LoVo (cell line): ENCODE measurements around the gene ATP13A2.

Source experiments
- DNase-seq: peaks from one replicate; pipeline ENCODE4 v3.0.0-alpha.2; 2016; ENCODE audit warnings: low spot score

The ATP13A2 gene

DNA sequence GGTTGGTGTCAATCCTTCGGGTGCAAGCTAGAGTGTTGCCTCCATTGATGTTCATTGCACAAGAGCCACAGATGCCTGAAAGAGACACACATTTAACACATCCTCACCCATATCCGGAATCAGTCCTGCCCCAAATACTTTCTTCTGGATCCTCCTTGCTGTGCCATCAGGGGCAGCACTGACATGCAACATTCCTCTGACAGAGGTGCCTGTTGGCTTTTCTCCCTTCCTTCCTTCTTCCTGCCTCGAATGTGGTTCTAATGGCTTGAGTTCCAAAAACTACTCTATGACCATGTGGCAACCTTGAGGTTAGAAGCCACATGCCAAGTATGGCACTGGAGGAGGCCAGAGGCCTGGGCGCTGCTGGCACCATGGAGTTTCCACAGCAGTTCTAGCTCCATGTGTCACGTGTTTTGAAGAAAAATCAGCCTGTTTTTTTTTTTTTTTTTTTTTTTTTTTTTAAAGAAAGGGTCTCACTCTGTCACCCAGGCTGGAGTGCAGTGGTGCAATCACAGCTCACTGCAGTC, 17.0 kb upstream of the ATP13A2 start:
- no peak for DNase-seq

DNA sequence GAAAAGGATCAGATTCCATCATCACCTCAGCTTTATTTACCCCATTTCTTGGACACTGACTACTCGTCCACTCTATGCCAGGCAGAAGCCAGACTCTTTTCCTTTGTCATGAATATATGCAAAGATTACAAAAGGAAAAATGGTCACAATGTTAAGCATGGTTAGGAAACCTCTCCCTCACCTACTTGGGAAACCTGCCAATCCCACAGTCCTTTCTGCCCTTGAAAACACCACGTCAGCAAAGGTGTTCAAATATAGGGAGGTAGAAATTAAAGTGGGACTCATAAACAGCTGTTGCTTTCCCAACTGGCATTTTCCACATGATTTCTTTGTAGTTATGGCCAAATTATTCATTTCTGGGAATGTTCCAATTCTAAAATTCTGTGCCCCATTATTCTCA, 16.2 kb upstream of the ATP13A2 start:
- no peak for DNase-seq

DNA sequence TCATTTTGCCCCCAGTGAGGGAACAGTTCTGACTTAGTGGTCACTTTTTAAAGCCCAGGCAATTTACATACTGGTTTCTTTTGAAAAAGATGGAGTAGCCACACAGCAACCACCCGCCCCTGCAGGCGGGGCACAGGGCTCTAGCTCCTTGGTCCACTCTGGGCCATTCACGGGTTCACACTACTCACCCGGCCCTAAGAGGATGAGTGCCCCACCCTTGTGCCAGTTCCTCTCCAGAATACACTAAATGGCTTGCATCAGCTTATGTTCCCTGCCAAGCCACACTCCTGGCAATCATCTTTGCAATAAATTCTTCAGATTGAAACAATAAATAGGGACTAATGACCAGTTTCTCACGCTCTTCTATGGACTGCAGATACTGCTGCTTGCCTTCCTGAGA, 15.7 kb upstream of the ATP13A2 start:
- no peak for DNase-seq

DNA sequence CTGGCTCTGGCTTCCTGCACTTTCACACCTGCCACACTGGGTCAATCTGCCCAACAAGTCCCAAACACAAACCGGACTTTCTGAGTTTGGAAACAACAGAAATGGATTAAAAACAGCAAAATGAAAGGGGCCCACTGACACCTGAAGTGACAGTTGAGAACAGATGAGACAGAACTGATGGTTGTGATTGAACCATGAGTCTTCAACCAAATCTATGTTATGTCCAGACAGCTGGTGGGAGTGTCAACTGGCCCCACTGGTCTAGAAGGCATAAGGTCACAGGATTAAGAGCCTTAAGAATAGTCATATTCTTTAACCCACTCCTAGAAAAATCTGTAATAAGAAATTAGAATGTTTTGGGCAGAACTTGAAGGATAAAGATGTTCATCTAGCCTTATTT, 13.0 kb upstream of the ATP13A2 start:
- DNase-seq, result no peak

DNA sequence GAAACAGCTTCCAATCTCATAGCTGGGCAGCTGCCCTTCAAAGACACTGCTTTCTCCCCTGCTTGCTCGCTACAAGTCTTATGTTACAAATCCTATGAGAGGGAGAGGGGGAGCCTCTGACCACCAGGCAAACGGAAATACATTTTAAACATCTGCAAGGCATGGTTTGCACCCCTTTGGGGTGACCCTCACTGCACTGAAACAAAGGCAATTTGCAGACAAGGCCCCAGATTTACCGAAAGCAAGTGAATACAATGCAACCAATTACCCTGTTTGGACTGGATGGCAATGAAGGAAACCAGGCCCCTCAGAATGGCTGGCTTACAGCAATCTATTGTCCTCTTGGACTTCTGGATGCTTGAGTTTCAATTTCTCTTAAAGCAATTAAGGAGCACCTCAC, 11.8 kb upstream of the ATP13A2 start:
- no peak for DNase-seq

DNA sequence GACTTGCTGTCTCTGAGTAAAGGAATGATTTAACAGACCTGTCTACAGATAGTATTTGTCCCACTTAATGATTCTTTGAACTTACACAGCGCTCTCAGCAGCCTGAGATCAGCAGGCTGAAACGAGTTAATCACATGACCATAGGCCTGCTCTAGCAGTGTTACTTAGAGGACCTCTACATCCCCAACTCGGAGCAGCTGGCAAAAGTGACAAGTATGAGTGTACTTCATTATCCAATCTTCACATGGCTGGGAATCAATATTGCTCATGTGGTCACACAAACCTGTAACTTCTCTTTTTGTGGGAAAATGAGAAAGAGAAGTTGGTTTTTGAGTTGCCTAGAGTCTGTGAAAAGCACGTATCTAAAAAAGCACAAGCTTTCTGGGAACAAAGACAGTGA, 11.4 kb upstream of the ATP13A2 start:
- no peak for DNase-seq

DNA sequence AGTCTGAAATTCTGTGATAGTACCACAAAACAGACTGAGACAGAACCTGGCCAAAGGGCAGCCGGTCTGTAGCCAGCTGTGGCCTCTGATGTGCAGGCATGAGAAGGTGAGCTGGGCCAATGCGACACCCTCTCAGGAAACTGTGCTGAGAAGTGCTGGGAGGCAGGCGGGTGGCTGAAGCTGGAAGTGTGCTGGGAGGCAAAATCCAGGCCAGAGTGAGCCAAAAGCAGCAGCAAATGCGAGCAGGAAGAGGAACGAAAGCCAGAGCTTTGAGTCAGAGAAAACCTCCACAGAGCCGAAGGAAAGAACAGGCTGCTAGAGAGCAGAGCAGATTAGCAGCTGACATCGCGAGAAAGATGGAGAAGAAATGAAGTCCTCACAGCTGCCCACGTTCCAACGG, 10.2 kb upstream of the ATP13A2 start:
- DNase-seq, result no peak

DNA sequence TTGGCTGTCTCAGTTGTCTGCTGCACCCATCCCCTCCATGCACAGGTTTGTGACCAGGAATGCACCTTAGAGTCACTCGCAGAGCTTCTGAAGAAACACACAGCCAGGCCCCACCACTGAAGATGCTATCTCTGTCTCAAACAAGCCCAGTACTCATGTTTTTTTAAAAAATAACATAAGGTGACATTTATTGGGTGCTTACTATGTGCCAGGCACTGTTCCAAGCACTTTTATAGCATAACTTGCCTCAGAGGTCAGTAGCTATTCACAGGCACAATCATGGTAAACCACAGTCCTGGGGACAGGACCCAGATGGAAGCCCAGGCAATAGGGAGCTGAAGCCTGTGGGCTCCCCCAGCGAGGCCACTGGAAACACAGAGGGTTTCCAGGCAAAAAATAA, 8.8 kb upstream of the ATP13A2 start:
- DNase-seq, result no peak

DNA sequence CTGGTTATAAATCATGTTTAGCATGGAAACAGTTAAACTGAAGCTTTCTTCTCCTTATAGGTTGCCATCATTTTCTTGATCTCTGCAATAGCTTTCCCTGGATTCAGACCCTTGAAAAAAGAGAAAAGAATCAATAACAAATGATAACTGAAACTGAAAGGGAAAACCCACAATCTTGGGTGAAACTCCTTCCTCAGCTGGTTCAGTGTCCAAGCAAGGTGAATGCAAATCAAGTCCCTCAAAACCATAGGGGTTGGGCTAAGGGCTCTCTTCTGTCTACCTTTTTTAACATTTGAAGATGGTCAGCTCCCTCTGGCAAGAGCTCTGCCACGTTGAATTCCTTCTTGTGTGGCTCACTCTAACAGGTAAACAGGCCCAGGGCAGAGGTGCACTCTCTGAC, 7.1 kb upstream of the ATP13A2 start:
- DNase-seq, result no peak

DNA sequence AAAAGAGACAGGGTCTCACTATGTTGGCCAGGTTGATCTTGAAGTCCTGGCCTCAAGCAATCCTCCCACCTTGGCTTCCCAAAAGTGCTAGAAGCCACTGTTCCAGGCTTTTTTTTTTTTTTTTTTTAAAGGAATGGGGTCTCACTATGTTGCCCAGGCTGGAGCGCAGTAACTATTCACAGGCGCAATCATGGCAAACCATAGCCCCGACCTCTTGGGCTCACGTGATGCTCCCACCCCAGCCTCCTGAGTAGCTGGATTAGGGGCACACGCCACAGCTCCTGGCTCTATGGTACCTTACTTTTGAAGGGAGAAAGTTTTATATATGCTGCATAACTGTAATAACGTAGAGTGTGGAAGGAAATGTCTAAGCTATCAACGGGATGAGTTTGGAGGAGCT, 5.7 kb upstream of the ATP13A2 start:
- DNase-seq, result no peak

DNA sequence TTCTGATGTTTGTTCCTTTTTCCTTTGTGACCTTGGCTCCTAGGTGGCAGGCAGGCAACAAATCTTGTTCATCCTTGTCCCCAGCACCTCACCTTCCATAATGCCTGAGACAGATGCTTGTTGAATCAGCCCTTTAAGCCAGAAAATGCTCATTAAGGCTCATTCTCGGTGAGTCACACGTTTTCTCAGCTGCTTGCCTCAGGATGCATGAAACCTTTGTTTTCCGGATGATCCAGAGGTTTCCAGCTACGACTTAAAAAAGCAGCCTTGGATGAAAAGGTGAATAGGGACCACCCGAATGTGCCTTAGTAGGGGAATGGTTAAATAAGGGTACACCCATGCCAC, 4.6 kb upstream of the ATP13A2 start:
- DNase-seq, result no peak

DNA sequence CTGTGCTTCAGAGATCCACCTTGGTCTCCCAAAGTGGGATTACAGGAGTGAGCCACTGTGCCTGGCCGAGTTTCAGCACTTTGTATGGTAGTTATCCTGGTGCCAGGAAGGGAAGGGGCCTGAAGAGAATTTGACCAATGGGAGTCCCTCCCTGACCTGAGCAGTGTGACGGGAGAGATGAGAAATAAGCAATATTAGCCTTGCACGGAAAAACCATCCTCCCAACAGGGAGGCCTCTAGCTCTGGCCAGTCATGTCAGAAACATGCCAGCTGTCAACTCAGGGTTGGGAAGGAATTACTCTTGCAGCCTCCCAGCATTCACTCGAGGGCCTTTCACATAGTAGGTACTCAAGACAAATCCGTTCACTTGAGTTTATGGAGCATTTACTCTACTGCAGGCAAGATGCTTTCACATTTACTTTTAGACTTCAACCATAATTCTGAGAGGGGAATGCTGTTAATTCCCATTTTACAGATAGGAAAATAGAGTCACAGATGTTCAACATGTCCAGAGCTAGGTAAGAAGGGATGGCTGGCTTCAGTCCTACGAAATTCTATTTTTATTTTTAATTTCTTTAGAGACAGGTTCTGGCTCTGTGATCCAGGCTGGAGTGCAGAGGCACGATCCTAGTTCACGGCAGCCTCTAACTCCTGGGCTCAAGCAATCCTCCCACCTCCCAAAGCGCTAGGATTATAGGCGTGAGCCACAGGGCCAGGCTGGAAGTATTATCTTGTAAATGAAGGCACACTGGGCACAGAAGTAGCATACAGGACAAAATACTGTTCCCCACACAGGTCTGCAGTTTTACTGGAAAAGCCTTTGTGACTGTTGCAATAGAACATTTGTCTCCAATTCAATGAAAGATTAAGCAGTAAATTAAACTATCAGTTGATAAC, 3.2 kb upstream of the ATP13A2 start:
- DNase-seq, result no peak

DNA sequence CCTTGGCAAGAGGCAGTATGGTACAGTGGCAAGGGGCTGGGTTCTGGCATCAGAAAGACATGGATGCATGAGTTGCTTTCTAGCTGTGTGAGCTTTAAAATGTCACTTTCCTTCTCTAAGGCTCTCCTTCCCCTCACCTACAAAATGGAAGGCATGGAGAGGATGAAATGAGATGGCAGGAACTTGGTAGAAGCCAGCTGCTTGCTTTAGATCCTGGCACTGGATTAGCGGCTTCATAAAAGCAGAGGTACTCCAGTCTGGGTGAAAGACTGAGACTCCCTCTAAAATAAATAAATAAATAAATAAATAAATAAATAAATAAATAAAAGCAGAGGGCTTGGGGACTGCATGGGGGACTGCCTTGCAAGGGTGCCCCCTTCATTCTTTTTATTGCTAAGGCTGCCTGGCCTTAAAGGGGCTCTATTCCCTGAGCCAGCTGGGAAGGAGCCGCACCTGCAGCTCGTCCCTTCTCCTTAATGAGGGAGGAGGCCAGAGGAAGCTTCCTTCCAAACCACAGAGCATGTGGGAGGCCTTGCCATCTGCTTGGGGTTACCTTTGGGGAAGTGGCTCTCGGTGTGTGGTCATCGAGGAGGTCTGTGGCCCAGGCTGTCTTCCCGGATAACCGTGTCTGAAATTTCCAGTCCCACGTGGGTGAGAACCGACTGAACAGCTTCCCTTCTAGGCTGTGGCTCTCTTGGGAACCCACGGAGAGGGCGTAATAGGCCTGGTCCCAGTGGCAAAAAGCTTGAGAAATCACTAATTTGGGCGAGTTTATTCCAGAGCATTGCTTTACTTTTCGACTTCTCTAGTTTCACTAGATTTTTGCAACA, 2.0 kb upstream of the ATP13A2 start:
- DNase-seq, result no peak

DNA sequence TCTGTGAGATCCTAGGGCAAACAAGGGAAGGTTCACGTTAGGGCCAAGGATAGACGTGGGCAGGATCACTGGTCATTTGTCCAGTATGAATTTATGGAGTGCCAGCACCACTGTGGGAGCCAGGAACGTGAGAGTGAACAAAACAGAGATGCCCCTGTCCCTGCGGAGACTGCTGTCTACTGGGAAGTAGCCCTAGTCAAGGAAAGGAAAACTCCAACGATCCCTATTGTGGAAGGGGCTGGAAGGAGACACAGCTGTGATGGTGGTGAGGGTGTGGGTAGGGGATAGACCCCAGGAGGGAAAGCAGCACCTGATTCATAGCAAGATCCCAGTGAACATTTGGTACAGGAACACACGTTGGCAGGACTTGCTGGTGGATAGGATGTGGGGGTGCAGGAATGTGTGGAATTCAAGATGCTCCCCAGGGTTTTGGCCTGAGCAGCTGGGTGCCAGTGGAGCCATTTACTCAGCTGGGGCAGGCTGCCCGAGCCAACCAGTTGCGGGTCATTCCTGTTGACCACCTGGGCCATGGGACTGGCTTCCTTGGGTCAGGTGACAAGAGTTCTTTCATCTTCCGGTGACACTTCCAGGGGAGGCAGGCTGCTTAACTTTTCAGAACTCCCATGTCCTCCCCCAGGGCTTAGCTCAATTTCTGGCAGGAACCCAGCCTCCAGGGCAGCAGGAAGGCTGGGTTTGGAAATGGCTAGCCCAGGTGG, 1.2 kb upstream of the ATP13A2 start:
- peak; percentile 6 for DNase-seq

DNA sequence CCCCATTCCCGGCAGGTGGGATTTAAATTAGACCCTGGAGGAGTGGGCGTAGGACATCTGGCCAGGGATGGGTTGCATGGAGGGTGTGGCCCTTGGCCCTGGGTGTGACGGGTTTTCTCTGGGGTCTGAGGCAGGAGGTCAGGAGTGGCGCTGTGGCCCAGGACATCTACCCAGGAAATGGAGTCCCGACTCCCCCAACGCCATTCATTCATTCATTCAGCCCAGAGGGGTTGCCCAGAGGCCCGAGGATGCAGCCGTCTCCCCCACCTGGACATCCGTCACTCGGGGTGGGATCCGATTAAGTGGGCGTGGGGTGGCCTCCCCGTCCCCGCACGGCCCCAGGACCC, 663 bp downstream of the ATP13A2 start:
- DNase-seq, result no peak

DNA sequence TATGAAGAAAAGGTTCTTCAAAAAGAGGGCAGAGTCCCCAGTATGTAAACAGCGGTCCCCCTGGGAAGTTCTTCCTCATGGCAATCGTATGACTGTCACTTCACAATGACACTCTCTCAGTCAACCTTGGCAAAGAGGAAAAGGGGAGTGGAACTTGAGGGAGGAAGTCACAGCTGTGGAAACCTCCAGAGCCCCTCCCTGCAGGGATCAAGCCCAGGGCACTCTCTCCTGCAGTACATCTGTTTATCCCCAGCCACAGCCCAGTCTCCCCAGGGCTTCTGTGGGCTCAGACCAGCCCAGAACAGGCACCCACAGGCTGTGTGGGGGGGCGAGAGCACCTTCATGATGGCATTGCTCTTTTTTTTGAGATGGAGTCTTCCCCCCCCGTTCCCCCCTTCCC, 2.0 kb downstream of the ATP13A2 start:
- no peak for DNase-seq

DNA sequence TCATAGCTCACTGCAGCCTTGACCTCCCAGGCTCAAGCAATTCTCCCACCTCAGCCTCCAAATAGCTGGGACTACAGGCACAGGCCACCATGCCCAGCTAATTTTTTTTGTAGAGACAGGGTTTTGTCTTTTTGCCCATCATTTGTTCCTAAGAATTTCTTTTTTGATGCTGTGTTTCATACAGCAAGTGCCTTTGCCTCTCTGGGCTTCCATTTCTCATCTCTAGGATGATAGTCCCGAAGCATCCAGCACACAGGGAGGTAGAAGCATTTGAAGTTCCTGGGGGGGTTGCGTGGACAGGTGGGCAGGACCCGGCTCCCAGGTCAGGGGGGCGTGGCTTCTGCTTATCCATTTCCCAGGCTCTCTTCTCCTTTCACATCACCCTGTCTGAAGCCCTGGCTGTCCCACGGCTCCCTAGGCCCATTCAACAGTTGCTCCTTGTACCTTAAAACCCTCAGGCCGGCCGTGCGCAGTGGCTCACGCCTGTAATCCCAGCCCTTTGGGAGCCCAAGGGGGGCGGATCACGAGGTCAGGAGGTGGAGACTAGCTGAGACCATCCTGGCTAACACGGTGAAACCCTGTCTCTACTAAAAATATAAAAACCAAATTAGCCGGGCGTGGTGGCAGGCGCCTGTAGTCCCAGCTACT, 3.4 kb downstream of the ATP13A2 start:
- no peak for DNase-seq

DNA sequence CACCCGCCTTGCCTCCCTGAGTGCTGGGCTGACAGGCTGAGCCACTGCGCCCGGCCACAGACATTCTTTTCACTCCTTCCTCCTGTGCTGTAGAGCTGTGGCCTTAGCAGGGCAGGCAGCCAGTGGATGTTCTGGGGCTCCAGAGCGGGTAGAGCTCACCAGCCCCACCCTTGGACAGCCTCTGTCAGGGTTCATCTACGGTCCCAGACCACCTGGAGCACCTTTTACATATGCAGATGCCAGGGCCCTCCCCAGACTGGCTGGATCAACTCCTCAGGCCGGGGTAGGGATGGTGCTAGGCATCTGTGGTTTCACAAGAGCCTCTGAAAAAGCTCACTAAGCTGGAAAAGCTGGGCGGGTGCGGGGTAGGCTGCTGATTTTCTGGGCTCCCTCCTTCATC, 4.6 kb downstream of the ATP13A2 start:
- no peak for DNase-seq

DNA sequence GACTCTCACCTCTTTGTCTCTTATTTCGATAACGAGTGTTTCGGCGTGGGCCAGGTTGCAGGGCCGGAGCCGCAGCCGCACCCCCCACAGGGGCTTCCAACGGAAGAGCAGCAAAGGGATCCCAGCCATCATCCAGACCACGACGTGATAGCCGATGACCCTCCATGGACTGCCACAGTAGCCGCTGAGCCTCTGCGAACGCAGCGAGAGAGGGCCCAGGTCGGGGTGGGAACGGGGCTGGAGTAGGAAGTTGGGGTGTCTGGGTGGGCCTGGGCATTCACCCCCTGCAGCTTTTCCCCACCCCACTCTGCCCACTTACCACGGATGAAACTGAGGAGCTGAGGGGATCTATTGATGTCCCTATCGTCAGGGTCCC, 6.4 kb downstream of the ATP13A2 start:
- DNase-seq, result no peak

DNA sequence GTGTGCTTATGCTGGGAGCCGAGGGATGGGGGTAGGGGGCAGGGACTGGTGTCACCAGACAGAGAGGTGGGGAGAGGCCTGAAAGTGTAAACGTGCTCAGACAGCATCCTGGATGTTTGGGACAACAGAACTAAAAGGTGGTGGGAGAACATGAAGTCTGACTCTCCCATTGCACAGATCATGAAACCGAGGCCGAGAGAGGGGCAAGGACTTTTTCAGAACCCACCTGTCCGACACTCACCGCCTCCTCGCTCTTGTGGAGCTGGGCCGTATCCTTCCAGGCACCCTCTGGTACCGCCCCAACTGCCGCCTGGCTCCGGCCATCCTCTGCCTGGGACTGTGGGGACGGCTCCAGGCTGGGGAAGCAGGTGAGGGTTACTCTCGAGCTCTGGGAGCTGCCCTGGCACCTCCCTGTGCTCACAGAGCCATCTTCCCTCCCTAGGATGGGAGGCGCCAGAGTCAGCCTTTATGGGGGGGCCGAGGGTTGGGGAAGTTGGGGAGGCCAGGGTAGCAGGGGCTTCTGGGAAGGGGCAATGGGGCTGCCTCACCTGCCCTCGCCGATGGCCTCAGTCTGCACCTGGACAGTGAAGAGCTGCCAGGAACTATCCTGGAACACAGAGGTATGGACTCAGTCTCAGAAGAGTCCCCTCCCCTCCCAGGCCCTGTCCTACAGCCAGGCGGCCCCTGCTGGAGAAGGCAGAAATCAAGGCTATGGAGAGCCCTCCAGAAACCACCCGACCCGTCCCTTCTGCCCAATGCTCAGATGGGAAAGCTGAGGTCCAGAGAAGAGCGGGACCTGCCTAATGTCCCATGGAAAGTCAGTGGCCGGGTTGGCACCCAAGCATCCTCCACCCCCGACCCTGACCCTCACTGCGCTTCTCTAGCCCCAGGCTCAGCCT, 7.0 kb downstream of the ATP13A2 start:
- no peak for DNase-seq

DNA sequence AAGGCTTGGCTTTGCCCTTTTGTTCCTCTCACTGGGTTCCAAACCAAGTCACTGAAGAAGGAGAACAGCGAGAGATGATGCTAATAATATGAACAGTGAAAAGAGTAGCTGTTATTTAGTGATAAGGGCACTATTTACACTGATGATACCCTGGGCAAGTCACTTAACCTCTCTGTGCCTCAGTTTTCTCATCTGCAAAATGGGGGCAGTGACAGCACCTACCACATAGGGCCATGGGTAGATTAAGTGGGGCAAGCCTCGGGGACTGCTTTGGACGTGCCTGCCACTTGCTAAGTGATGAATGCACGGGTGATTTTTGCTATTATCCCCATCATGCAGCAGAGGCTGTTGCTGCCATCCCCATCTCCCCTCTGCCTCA, 9.2 kb downstream of the ATP13A2 start:
- DNase-seq, result no peak
